ES-I3 (cell line): Measurements from ENCODE around the gene FLT1.

Experiments used
- H3K36me3 ChIP-seq: 2 replicates; pipeline ENCODE4 v1.6.1; 2013; ENCODE audit warnings: mild to moderate bottlenecking, low read length, control low read depth, moderate library complexity; ENCODE audit not compliant: insufficient read depth
- H3K4me1 ChIP-seq: 2 replicates; pipeline ENCODE4 v1.6.1; 2013; ENCODE audit warnings: mild to moderate bottlenecking, control low read depth, low read length; ENCODE audit not compliant: insufficient read depth
- H3K9ac ChIP-seq: 2 replicates; pipeline ENCODE4 v1.6.1; 2013; ENCODE audit warnings: low read depth, mild to moderate bottlenecking, low read length, moderate library complexity
- H3K9me3 ChIP-seq: 2 replicates; pipeline ENCODE4 v1.6.1; 2013; ENCODE audit warnings: mild to moderate bottlenecking, low read length, moderate library complexity; ENCODE audit not compliant: control insufficient read depth, insufficient read depth

The FLT1 gene

GRCh38 chr13:28408235-28408848, 86.6 kb downstream of the FLT1 start:
- no peak overlapping the region for H3K9ac ChIP-seq
- no peaks in the 10 kb centered on the region for H3K9me3 ChIP-seq
- H3K36me3 ChIP-seq = peaks cover 2% of the 10 kb centered on the region; the same call in 1 of the 2 replicates
- peaks cover 14% of the 10 kb centered on the region for H3K4me1 ChIP-seq

GRCh38 chr13:28406733-28407266, 88.1 kb downstream of the FLT1 start:
- no peaks in the 10 kb centered on the region; the same call in 1 of the 2 replicates for H3K36me3 ChIP-seq

GRCh38 chr13:28402057-28402381, 92.9 kb downstream of the FLT1 start:
- Histone ChIP-seq H3K9ac (no peak overlapping the region), H3K36me3 (no peaks in the 10 kb centered on the region; the same call in 1 of the 2 replicates), H3K9me3 (no peaks in the 10 kb centered on the region), H3K4me1 (peaks cover 10% of the 10 kb centered on the region)

More at GRCh38 chr13:28406733-28407266, 88.1 kb downstream of the FLT1 start:
- H3K9ac ChIP-seq = no peak overlapping the region
- no peaks in the 10 kb centered on the region for H3K9me3 ChIP-seq
- H3K4me1 ChIP-seq = peaks cover 14% of the 10 kb centered on the region

GRCh38 chr13:28401303-28402056, 93.4 kb downstream of the FLT1 start:
- no peaks in the 10 kb centered on the region for H3K9me3 ChIP-seq
- H3K9ac ChIP-seq = no peak overlapping the region
- no peaks in the 10 kb centered on the region; the same call in 1 of the 2 replicates for H3K36me3 ChIP-seq
- H3K4me1 ChIP-seq = peaks cover 14% of the 10 kb centered on the region

GRCh38 chr13:28396053-28396452, 98.9 kb downstream of the FLT1 start:
- no peak overlapping the region for H3K9ac ChIP-seq
- H3K36me3 ChIP-seq = no peaks in the 10 kb centered on the region; the same call in 1 of the 2 replicates
- peaks cover 27% of the 10 kb centered on the region for H3K4me1 ChIP-seq
- no peaks in the 10 kb centered on the region for H3K9me3 ChIP-seq

- peaks cover 29% of the 10 kb centered on the region for H3K4me1 ChIP-seq
- no peak overlapping the region for H3K9ac ChIP-seq
- no peaks in the 10 kb centered on the region for H3K9me3 ChIP-seq
- H3K36me3 ChIP-seq = peaks cover 8% of the 10 kb centered on the region; the same call in 1 of the 2 replicates
These were observed 100.5 kb downstream of the FLT1 start for GRCh38 chr13:28394422-28394821.

GRCh38 chr13:28392896-28393505, 101.9 kb downstream of the FLT1 start:
- peaks cover 15% of the 10 kb centered on the region; the same call in 1 of the 2 replicates for H3K36me3 ChIP-seq
- peaks cover 27% of the 10 kb centered on the region for H3K4me1 ChIP-seq
- H3K9me3 ChIP-seq = no peaks in the 10 kb centered on the region
- H3K9ac ChIP-seq = no peak overlapping the region

GRCh38 chr13:28392428-28392827, 102.5 kb downstream of the FLT1 start:
- H3K36me3 ChIP-seq = peaks cover 16% of the 10 kb centered on the region; the same call in 1 of the 2 replicates
- H3K9me3 ChIP-seq = no peaks in the 10 kb centered on the region
- no peak overlapping the region for H3K9ac ChIP-seq
- H3K4me1 ChIP-seq = peaks cover 28% of the 10 kb centered on the region

GRCh38 chr13:28387740-28388501, 107.0 kb downstream of the FLT1 start:
- H3K36me3 ChIP-seq = peaks cover 16% of the 10 kb centered on the region; the same call in 1 of the 2 replicates
- no peak overlapping the region for H3K9ac ChIP-seq
- no peaks in the 10 kb centered on the region for H3K9me3 ChIP-seq
- peaks cover 21% of the 10 kb centered on the region for H3K4me1 ChIP-seq

- no peak overlapping the region for H3K9ac ChIP-seq
- H3K9me3 ChIP-seq = no peaks in the 10 kb centered on the region
- peaks cover 12% of the 10 kb centered on the region; the same call in 1 of the 2 replicates for H3K36me3 ChIP-seq
- peaks cover 4% of the 10 kb centered on the region; the same call in 1 of the 2 replicates for H3K4me1 ChIP-seq
These were observed 109.6 kb downstream of the FLT1 start for GRCh38 chr13:28385362-28385761.

GRCh38 chr13:28384789-28385188, 110.1 kb downstream of the FLT1 start:
- Histone ChIP-seq H3K9me3 (no peaks in the 10 kb centered on the region), H3K4me1 (peaks cover 5% of the 10 kb centered on the region; the same call in 1 of the 2 replicates), H3K9ac (no peak overlapping the region), H3K36me3 (peaks cover 10% of the 10 kb centered on the region; the same call in 1 of the 2 replicates)

GRCh38 chr13:28380319-28380718, 114.6 kb downstream of the FLT1 start:
- no peak overlapping the region for H3K9ac ChIP-seq
- H3K9me3 ChIP-seq = no peaks in the 10 kb centered on the region
- 0 out of 2 replicates have a peak, but pooled peaks cover 6% of the 10 kb centered on the region for H3K4me1 ChIP-seq
- no peaks in the 10 kb centered on the region; the same call in 1 of the 2 replicates for H3K36me3 ChIP-seq

- Histone ChIP-seq H3K4me1 (0 out of 2 replicates have a peak, but pooled peaks cover 6% of the 10 kb centered on the region), H3K9ac (no peak overlapping the region), H3K9me3 (no peaks in the 10 kb centered on the region), H3K36me3 (no peaks in the 10 kb centered on the region; the same call in 1 of the 2 replicates)
These were observed 115.4 kb downstream of the FLT1 start for GRCh38 chr13:28379371-28380083.
